ENCODE measurements around the gene ZNF614.
"Not testable (repeated sequence)": the region's sequence is repeated elsewhere in the genome, so short reads cannot be mapped to it uniquely, and the experiment has no call there.

The ZNF614 gene

GRCh38 chr19:51986309-51987291 lies 41.6 kb downstream of the ZNF614 start, which contains the start of gene ZNF350:
Gene ZNF350, minus strand, starts transcription at chr19:51986840. Its CDS starts 12,480 bp downstream, at chr19:51974360.
- DNase-seq, result peak; percentile 20 to 96 (median 90)

- no peak for DNase-seq
Measured at GRCh38 chr19:51983361-51983760, 44.8 kb downstream of the ZNF614 start.

DNA sequence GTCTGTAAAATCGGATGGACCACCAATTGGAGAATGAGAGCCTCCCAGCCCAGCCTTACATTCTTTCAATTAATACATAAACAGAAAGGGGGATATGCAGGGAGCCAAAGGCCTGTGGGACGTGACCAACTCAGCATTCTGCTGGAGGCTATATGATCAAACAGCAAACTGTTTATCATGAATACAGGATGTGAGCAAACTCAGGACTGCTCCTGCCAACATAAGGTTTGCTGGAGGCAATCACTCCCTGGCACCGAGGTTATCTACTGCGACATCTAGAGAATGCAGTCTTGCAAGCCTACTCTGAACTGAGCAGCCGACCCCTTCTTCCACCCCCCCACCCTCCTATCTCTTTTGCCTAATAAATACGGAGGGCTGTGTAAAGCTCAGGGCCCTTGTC lies 47.3 kb downstream of the ZNF614 start:
- DNase-seq, result not testable (repeated sequence)

DNA sequence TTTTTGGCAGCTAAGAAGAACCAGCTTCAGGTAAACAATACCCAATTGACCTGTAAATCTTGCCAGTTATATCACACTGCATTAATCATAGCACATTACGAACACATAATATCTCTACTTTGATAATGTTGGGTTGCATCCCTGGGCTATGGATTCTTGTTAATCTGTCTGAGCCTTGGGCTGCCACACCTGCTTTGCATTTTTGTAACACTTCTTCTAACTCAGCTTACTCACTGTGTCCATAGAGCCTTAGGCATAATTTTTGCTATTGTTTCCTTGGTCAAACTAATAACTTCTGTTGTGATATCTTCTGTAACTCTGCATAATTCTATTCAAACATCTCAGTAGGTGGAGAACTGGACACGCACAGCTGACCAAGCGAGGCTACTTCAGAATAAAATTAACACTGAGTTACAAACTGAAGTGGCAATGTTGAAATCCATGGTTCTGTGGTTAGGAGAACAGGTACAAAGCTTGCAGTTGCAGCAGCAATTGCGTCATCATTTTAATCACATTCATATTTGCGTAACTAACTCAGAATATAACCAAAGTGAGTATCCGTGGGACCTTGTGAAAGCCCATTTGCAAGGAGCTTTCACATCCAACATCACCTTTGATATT lies 48.0 kb downstream of the ZNF614 start:
- no peak for DNase-seq

- no peak for DNase-seq
Measured at GRCh38 chr19:51978882-51979281, 49.3 kb downstream of the ZNF614 start.

DNA sequence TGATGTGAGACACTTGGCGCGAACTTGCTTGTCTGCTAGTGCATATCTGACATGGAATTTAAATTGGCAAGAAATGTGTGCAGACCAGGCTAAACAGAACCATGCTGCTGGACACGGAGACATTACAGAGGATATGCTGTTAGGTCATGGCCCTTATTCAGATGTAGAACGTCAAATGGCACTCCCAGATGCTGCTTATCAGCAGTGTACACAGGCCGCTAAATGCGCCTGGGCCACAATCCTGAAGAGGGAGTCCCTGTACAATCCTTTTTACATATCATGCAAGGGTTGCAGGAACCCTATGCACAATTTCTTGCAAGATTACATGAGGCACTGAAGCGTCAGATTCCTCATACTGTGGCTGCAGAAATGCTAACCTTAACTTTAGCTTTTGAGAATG lies 50.8 kb downstream of the ZNF614 start:
- DNase-seq, result no peak

DNA sequence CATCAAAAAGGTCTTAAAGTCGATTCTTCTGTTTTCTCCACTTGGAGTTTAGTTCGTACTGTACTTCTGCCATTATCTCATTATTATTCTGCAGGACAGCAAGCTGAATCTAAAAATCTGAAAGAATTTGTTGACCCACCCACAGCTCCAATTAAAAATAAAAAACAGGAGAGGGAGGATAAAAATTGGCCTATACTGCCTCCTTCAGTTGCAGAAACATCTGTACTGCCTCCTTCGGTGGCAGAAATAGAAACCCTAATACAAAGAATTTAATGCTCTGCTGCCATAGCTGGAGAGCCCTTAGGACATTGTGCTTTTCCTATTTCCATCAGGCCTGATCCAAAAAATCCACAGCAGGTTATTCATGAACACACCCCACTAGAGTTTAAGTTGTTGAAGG lies 51.3 kb downstream of the ZNF614 start:
- no peak for DNase-seq

- DNase-seq, result not testable (repeated sequence)
Measured at GRCh38 chr19:51975787-51976186, 52.4 kb downstream of the ZNF614 start.

GRCh38 chr19:51971624-51972023 lies 56.6 kb downstream of the ZNF614 start:
- DNase-seq, result no peak

- DNase-seq, result no peak
Measured at GRCh38 chr19:51970718-51971117, 57.5 kb downstream of the ZNF614 start.

GRCh38 chr19:51965583-51965982 lies 62.6 kb downstream of the ZNF614 start:
- DNase-seq, result no peak

Measured in C1 segment of cervical spinal cord (tissue), 14 donors.